GM18507 (cell line): ENCODE results near the gene RBM4.
"Not testable (repeated sequence)": the region's sequence is repeated elsewhere in the genome, so short reads cannot be mapped to it uniquely, and the experiment has no call there.

Experiments
- DNase-seq: peaks from one replicate; pipeline ENCODE4 v3.0.0; 2011; ENCODE audit warnings: low read depth; ENCODE audit not compliant: insufficient read length; ENCODE audit errors: extremely low spot score
- FAIRE-seq: peaks from 2 replicates; lab custom pipeline; 2011; peaks lifted over from hg19 to GRCh38; lab: Jason Lieb, UNC

Gene RBM4

GRCh38 chr11:66638177-66639065 is at the start of gene RBM4:
Gene RBM4, plus strand, starts transcription at chr11:66638703. Its CDS starts 1,009 bp downstream, at chr11:66639712.
- peak; percentile 94 for FAIRE-seq
- DNase-seq, result peak; percentile 96

- FAIRE-seq, DNase-seq: not testable (repeated sequence)
Measured at GRCh38 chr11:66589315-66589714, 49.2 kb upstream of the RBM4 start.

- DNase-seq (no peak), FAIRE-seq (no peak)
Measured at GRCh38 chr11:66589996-66590675, 48.4 kb upstream of the RBM4 start.

- DNase-seq (no peak), FAIRE-seq (no peak)
Measured at GRCh38 chr11:66591175-66591574, 47.3 kb upstream of the RBM4 start.

GRCh38 chr11:66592457-66593302 is 45.8 kb upstream of the RBM4 start, which contains the start of the genes CCDC87 and CCS:
Gene CCDC87, minus strand, starts transcription at chr11:66593063. Its CDS starts 48 bp downstream, at chr11:66593015.
Gene CCS, plus strand, starts transcription at chr11:66593185. Its CDS starts 77 bp downstream, at chr11:66593262.
- DNase-seq (peak; percentile 100), FAIRE-seq (peak; percentile 94)

- FAIRE-seq (no peak), DNase-seq (no peak)
Measured at GRCh38 chr11:66593303-66593635, 45.2 kb upstream of the RBM4 start.

- no peak for FAIRE-seq
- no peak for DNase-seq
Measured at GRCh38 chr11:66593650-66594049, 44.9 kb upstream of the RBM4 start.

- FAIRE-seq (no peak), DNase-seq (no peak)
Measured at GRCh38 chr11:66595245-66595904, 43.1 kb upstream of the RBM4 start.

GRCh38 chr11:66598993-66599392 is 39.5 kb upstream of the RBM4 start:
- FAIRE-seq, result no peak
- no peak for DNase-seq

- FAIRE-seq (no peak), DNase-seq (no peak)
Measured at GRCh38 chr11:66600219-66600618, 38.3 kb upstream of the RBM4 start.

GRCh38 chr11:66600631-66601233 is 37.8 kb upstream of the RBM4 start:
- no peak for FAIRE-seq

GRCh38 chr11:66603072-66603471 is 35.4 kb upstream of the RBM4 start:
- no peak for FAIRE-seq
- no peak for DNase-seq

More at GRCh38 chr11:66600631-66601233, 37.8 kb upstream of the RBM4 start:
- no peak for DNase-seq

GRCh38 chr11:66604155-66604554 is 34.3 kb upstream of the RBM4 start:
- FAIRE-seq (no peak), DNase-seq (no peak)

- DNase-seq, FAIRE-seq: not testable (repeated sequence)
Measured at GRCh38 chr11:66606608-66607007, 31.9 kb upstream of the RBM4 start.

GRCh38 chr11:66607126-66607834 is 31.2 kb upstream of the RBM4 start:
- FAIRE-seq, result no peak
- DNase-seq, result no peak

GRCh38 chr11:66609721-66610617 is 28.5 kb upstream of the RBM4 start:
- FAIRE-seq, result no peak
- DNase-seq, result no peak

GRCh38 chr11:66612458-66612857 is 26.0 kb upstream of the RBM4 start:
- DNase-seq (no peak), FAIRE-seq (no peak)
